HEK293 (cell line): ENCODE data around the gene SAP25.

Experiments used
- HOXA7 ChIP-seq: sonication (generic); formaldehyde crosslinking; IDR thresholded peaks from 2 replicates; pipeline ENCODE4 v1.8.1; 2022; ENCODE audit warnings: missing genetic modification reagents, borderline replicate concordance
- IKZF3 ChIP-seq: fragments of 450-650 bp; IDR thresholded peaks from 2 replicates; pipeline ENCODE4 v1.5.0; 2018; ENCODE audit warnings: missing biosample characterization, mild to moderate bottlenecking, missing genetic modification characterization, moderate library complexity
- YY2 ChIP-seq: fragments of 450-650 bp; formaldehyde crosslinking; IDR thresholded peaks from 2 replicates; pipeline ENCODE4 v1.5.1; 2016; ENCODE audit warnings: missing biosample characterization, missing genetic modification characterization
- ZBTB7A ChIP-seq: fragments of 450-650 bp; formaldehyde crosslinking; IDR thresholded peaks from 2 replicates; pipeline ENCODE4 v1.5.1; 2016; ENCODE audit warnings: low read depth, missing biosample characterization, missing genetic modification characterization
- ZBTB8A ChIP-seq: fragments of 450-650 bp; formaldehyde crosslinking; IDR thresholded peaks from 2 replicates; pipeline ENCODE4 v1.5.1; 2016; ENCODE audit warnings: missing biosample characterization, missing genetic modification characterization
- ZNF560 ChIP-seq: fragments of 450-650 bp; formaldehyde crosslinking; IDR thresholded peaks from 2 replicates; pipeline ENCODE4 v1.5.1; 2017; ENCODE audit warnings: missing biosample characterization, missing genetic modification characterization, borderline replicate concordance
- TF ChIP-seq, protein P1 (sequence below): fragments of 450-650 bp; formaldehyde crosslinking; IDR thresholded peaks from 2 replicates; pipeline ENCODE4 v1.5.1; 2016; ENCODE audit warnings: missing biosample characterization, missing genetic modification characterization
- TF ChIP-seq, protein P2 (sequence below): fragments of 450-650 bp; formaldehyde crosslinking; IDR thresholded peaks from 2 replicates; pipeline ENCODE4 v1.5.0; 2017; ENCODE audit warnings: missing biosample characterization, missing genetic modification characterization, borderline replicate concordance
- TF ChIP-seq, protein P3 (sequence below): fragments of 450-650 bp; formaldehyde crosslinking; IDR thresholded peaks from 2 replicates; pipeline ENCODE4 v1.5.1; 2017; ENCODE audit warnings: missing biosample characterization, missing genetic modification characterization
- TF ChIP-seq, protein P4 (sequence below): fragments of 450-650 bp; formaldehyde crosslinking; IDR thresholded peaks from 2 replicates; pipeline ENCODE4 v1.5.1; 2016; ENCODE audit warnings: missing biosample characterization, missing genetic modification characterization, borderline replicate concordance
- TF ChIP-seq, protein P5 (sequence below): sonication (generic); formaldehyde crosslinking; IDR thresholded peaks from 2 replicates; pipeline ENCODE4 v1.8.1; 2022; ENCODE audit warnings: mild to moderate bottlenecking, moderate library complexity, missing genetic modification reagents

DNA sequence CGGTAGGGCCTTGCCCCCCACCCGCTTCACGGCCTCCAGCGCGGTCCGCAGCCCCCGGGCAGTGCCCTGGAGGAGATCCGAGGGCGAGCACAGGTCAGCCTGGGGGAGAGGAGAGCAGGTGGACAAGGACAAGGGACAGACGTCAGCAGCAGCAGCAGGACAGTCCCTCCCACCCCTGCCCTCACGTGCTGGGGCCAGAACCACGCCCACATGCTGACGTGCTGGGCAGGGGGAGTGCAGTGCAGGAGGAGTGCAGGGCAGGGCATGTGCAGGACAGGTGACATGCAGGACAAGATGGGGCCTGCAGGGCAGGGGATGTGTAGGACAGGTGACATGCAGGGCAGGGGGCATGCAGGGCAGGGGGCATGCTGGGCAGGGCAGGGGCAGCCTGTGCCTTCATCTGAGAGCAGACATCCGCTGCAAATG lies 1.5 kb upstream of the SAP25 start:
- no peak for TF ChIP-seq ZBTB8A (tag by site-specific recombination)
- TF ChIP-seq YY2 (tag by site-specific recombination), result no peak
- TF ChIP-seq, protein P1, sequence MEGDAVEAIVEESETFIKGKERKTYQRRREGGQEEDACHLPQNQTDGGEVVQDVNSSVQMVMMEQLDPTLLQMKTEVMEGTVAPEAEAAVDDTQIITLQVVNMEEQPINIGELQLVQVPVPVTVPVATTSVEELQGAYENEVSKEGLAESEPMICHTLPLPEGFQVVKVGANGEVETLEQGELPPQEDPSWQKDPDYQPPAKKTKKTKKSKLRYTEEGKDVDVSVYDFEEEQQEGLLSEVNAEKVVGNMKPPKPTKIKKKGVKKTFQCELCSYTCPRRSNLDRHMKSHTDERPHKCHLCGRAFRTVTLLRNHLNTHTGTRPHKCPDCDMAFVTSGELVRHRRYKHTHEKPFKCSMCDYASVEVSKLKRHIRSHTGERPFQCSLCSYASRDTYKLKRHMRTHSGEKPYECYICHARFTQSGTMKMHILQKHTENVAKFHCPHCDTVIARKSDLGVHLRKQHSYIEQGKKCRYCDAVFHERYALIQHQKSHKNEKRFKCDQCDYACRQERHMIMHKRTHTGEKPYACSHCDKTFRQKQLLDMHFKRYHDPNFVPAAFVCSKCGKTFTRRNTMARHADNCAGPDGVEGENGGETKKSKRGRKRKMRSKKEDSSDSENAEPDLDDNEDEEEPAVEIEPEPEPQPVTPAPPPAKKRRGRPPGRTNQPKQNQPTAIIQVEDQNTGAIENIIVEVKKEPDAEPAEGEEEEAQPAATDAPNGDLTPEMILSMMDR (tag by site-specific recombination), result no peak
- TF ChIP-seq, protein P2, sequence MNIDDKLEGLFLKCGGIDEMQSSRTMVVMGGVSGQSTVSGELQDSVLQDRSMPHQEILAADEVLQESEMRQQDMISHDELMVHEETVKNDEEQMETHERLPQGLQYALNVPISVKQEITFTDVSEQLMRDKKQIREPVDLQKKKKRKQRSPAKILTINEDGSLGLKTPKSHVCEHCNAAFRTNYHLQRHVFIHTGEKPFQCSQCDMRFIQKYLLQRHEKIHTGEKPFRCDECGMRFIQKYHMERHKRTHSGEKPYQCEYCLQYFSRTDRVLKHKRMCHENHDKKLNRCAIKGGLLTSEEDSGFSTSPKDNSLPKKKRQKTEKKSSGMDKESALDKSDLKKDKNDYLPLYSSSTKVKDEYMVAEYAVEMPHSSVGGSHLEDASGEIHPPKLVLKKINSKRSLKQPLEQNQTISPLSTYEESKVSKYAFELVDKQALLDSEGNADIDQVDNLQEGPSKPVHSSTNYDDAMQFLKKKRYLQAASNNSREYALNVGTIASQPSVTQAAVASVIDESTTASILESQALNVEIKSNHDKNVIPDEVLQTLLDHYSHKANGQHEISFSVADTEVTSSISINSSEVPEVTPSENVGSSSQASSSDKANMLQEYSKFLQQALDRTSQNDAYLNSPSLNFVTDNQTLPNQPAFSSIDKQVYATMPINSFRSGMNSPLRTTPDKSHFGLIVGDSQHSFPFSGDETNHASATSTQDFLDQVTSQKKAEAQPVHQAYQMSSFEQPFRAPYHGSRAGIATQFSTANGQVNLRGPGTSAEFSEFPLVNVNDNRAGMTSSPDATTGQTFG (tag by site-specific recombination), result no peak
- no peak for TF ChIP-seq IKZF3 (tag by site-specific recombination)
- TF ChIP-seq HOXA7 (CRISPR knock-in tag), result no peak
- TF ChIP-seq, protein P3, sequence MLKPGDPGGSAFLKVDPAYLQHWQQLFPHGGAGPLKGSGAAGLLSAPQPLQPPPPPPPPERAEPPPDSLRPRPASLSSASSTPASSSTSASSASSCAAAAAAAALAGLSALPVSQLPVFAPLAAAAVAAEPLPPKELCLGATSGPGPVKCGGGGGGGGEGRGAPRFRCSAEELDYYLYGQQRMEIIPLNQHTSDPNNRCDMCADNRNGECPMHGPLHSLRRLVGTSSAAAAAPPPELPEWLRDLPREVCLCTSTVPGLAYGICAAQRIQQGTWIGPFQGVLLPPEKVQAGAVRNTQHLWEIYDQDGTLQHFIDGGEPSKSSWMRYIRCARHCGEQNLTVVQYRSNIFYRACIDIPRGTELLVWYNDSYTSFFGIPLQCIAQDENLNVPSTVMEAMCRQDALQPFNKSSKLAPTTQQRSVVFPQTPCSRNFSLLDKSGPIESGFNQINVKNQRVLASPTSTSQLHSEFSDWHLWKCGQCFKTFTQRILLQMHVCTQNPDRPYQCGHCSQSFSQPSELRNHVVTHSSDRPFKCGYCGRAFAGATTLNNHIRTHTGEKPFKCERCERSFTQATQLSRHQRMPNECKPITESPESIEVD (tag by site-specific recombination), result no peak
- no peak for TF ChIP-seq ZBTB7A (tag by site-specific recombination)
- no peak for TF ChIP-seq ZNF560 (tag by site-specific recombination)
- TF ChIP-seq, protein P4, sequence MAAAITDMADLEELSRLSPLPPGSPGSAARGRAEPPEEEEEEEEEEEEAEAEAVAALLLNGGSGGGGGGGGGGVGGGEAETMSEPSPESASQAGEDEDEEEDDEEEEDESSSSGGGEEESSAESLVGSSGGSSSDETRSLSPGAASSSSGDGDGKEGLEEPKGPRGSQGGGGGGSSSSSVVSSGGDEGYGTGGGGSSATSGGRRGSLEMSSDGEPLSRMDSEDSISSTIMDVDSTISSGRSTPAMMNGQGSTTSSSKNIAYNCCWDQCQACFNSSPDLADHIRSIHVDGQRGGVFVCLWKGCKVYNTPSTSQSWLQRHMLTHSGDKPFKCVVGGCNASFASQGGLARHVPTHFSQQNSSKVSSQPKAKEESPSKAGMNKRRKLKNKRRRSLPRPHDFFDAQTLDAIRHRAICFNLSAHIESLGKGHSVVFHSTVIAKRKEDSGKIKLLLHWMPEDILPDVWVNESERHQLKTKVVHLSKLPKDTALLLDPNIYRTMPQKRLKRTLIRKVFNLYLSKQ (tag by site-specific recombination), result no peak
- TF ChIP-seq, protein P5, sequence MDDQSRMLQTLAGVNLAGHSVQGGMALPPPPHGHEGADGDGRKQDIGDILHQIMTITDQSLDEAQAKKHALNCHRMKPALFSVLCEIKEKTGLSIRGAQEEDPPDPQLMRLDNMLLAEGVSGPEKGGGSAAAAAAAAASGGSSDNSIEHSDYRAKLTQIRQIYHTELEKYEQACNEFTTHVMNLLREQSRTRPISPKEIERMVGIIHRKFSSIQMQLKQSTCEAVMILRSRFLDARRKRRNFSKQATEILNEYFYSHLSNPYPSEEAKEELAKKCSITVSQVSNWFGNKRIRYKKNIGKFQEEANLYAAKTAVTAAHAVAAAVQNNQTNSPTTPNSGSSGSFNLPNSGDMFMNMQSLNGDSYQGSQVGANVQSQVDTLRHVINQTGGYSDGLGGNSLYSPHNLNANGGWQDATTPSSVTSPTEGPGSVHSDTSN (CRISPR knock-in tag), result no peak
